Activated naive CD8-positive, alpha-beta T cell (primary cell): ENCODE data around the gene DHRS3.

Source experiments
- H3K27ac Mint-ChIP-seq: one replicate; pipeline ENCODE4 v1.8.0; 2021; ENCODE audit warnings: mixed read lengths
- H3K27me3 Mint-ChIP-seq: one replicate; pipeline ENCODE4 v1.8.0; 2021; ENCODE audit warnings: mixed read lengths
- H3K36me3 Mint-ChIP-seq: one replicate; pipeline ENCODE4 v1.8.0; 2021; ENCODE audit warnings: mixed read lengths
- H3K4me1 Mint-ChIP-seq: one replicate; pipeline ENCODE4 v1.8.0; 2021; ENCODE audit warnings: low read depth, mixed read lengths
- H3K4me3 Mint-ChIP-seq: one replicate; pipeline ENCODE4 v1.8.0; 2021; ENCODE audit warnings: mild to moderate bottlenecking, mixed read lengths
- H3K9me3 Mint-ChIP-seq: one replicate; pipeline ENCODE4 v1.8.0; 2021; ENCODE audit warnings: low read depth, mixed read lengths

DHRS3 gene

DNA sequence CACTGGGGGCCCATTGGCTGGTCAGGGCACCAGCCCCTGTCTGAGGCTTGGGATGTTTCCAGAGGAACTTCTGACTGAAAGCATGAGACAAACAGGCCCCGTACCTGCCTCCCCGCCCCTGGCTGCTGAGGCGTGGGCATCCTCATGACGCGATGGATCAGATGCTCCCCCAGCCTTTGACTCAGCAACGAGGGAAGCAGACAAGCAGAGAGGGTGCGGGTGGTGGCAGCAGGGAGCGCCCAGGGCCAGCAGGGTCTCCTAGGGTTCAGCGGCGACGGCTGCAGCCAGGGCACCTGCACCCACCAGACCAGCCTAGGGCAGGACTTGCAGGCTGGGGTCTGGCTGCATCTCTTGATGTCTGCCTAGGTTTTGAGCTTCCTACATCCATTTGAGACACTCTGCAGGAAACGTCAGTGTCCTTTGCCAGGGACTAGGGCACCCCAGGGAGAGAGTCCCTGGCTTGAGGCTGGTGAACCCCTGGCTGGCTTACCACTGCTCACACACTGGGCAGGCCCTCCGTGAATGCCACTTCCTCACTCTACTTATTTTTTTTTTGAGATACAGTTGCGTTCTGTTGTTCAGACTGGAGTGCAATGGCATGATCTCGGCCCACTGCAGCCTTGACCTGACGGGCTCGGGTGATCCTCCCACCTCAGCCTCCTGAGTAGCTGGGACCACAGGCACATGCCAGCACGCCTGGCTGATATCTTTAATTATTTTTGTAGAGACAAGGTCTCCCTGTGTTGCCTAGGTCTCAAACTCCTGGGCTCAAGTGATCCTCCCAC lies 63.3 kb downstream of the DHRS3 start:
- Mint-ChIP-seq H3K4me3 (no peak overlapping the region), H3K4me1 (peaks cover 5% of the 10 kb centered on the region), H3K27me3 (no peaks in the 10 kb centered on the region), H3K9me3 (no peaks in the 10 kb centered on the region), H3K36me3 (no peaks in the 10 kb centered on the region), H3K27ac (no peak overlapping the region)

DNA sequence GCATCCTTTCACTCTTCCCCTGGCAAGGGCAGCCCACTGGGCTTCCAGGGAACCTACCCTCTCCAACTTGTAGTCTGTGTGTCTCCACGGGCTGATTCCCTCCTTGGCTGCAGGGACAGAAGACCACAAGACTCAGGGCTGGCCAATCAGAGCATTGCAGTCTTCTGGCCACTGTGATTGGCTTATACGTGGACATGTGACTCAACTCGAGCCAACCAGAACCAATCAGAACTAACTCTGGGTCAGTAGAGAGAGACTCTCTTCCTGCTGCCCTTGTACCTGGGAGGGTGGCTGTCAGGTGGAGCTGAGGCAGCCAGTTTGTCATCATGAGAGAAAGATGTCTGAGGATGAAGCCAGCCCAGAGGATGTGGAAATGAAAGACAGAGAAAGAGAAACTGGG lies 64.0 kb downstream of the DHRS3 start:
- Mint-ChIP-seq H3K4me3 (no peak overlapping the region), H3K27ac (no peak overlapping the region), H3K36me3 (no peaks in the 10 kb centered on the region)

GRCh38 chr1:12552951-12553921 lies 64.8 kb downstream of the DHRS3 start:
- Mint-ChIP-seq H3K4me1 (peaks cover 5% of the 10 kb centered on the region), H3K9me3 (no peaks in the 10 kb centered on the region), H3K27me3 (no peaks in the 10 kb centered on the region), H3K36me3 (no peaks in the 10 kb centered on the region), H3K27ac (no peak overlapping the region), H3K4me3 (no peak overlapping the region)

More for the DNA sequence above, 64.0 kb downstream of the DHRS3 start:
- no peaks in the 10 kb centered on the region for H3K9me3 Mint-ChIP-seq
- peaks cover 5% of the 10 kb centered on the region for H3K4me1 Mint-ChIP-seq
- H3K27me3 Mint-ChIP-seq, result no peaks in the 10 kb centered on the region

- no peaks in the 10 kb centered on the region for H3K27me3 Mint-ChIP-seq
- H3K36me3 Mint-ChIP-seq, result no peaks in the 10 kb centered on the region
- H3K4me3 Mint-ChIP-seq, result no peak overlapping the region
- H3K27ac Mint-ChIP-seq, result no peak overlapping the region
- H3K4me1 Mint-ChIP-seq, result peaks cover 5% of the 10 kb centered on the region
- H3K9me3 Mint-ChIP-seq, result no peaks in the 10 kb centered on the region
These were observed 65.7 kb downstream of the DHRS3 start for GRCh38 chr1:12552111-12552888.

- Mint-ChIP-seq H3K4me1 (peaks cover 3% of the 10 kb centered on the region), H3K4me3 (no peak overlapping the region), H3K27me3 (no peaks in the 10 kb centered on the region), H3K36me3 (no peaks in the 10 kb centered on the region), H3K9me3 (no peaks in the 10 kb centered on the region), H3K27ac (no peak overlapping the region)
These were observed 66.4 kb downstream of the DHRS3 start for GRCh38 chr1:12551584-12551983.

- Mint-ChIP-seq H3K4me1 (peaks cover 3% of the 10 kb centered on the region), H3K27ac (no peak overlapping the region), H3K9me3 (no peaks in the 10 kb centered on the region), H3K4me3 (no peak overlapping the region), H3K36me3 (no peaks in the 10 kb centered on the region), H3K27me3 (no peaks in the 10 kb centered on the region)
These were observed 68.3 kb downstream of the DHRS3 start for GRCh38 chr1:12549460-12550349.

GRCh38 chr1:12548973-12549459 lies 69.0 kb downstream of the DHRS3 start:
- H3K9me3 Mint-ChIP-seq, result no peaks in the 10 kb centered on the region
- no peaks in the 10 kb centered on the region for H3K36me3 Mint-ChIP-seq
- H3K4me3 Mint-ChIP-seq, result no peak overlapping the region
- H3K27ac Mint-ChIP-seq, result no peak overlapping the region
- H3K4me1 Mint-ChIP-seq, result peaks cover 5% of the 10 kb centered on the region
- H3K27me3 Mint-ChIP-seq, result no peaks in the 10 kb centered on the region

DNA sequence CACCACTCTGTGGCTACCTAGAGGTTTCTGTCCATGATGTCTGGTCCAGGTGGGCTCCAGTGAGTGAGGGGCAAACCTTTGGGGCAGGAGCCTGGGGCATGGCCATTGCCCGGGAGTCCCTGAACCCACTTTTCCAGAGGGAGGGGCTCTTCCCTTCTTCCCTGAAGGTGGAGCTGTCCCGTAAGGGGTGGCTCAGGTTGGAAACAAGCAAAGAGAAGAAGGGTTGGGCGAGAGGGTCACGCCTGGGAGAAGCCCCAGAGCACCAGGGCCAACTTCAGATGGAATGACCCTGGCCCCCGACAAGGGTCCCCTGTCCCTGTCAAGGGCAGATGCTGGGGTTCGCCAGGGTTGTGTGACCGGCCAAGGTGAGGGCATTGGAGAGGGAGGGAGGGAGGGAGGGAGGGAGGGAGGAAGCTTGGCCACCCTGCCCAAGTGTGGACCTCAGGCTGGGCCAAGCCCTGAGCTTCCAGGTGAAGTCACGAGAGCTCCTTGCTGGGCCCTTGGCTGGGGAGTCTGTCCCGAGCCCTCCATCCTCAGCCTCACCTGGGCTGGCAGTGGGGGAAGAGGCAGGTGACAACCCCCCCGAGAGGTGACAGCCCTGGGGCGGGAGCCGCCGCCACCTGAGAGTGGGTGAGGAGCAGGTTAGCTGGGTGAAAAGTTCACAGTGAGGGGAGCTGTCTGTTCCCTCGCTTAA lies 69.6 kb downstream of the DHRS3 start:
- no peak overlapping the region for H3K27ac Mint-ChIP-seq
- no peaks in the 10 kb centered on the region for H3K36me3 Mint-ChIP-seq
- no peaks in the 10 kb centered on the region for H3K9me3 Mint-ChIP-seq
- H3K4me3 Mint-ChIP-seq, result no peak overlapping the region
- no peaks in the 10 kb centered on the region for H3K27me3 Mint-ChIP-seq
- H3K4me1 Mint-ChIP-seq, result peaks cover 5% of the 10 kb centered on the region

- no peaks in the 10 kb centered on the region for H3K27me3 Mint-ChIP-seq
- H3K27ac Mint-ChIP-seq, result no peak overlapping the region
- peaks cover 5% of the 10 kb centered on the region for H3K4me1 Mint-ChIP-seq
- no peak overlapping the region for H3K4me3 Mint-ChIP-seq
- H3K9me3 Mint-ChIP-seq, result no peaks in the 10 kb centered on the region
- no peaks in the 10 kb centered on the region for H3K36me3 Mint-ChIP-seq
These were observed 70.3 kb downstream of the DHRS3 start for GRCh38 chr1:12547586-12548225.

- H3K4me3 Mint-ChIP-seq, result no peak overlapping the region
- no peaks in the 10 kb centered on the region for H3K27me3 Mint-ChIP-seq
- H3K4me1 Mint-ChIP-seq, result peaks cover 5% of the 10 kb centered on the region
- H3K9me3 Mint-ChIP-seq, result no peaks in the 10 kb centered on the region
- H3K27ac Mint-ChIP-seq, result no peak overlapping the region
- H3K36me3 Mint-ChIP-seq, result no peaks in the 10 kb centered on the region
These were observed 71.0 kb downstream of the DHRS3 start for GRCh38 chr1:12546771-12547585.

DNA sequence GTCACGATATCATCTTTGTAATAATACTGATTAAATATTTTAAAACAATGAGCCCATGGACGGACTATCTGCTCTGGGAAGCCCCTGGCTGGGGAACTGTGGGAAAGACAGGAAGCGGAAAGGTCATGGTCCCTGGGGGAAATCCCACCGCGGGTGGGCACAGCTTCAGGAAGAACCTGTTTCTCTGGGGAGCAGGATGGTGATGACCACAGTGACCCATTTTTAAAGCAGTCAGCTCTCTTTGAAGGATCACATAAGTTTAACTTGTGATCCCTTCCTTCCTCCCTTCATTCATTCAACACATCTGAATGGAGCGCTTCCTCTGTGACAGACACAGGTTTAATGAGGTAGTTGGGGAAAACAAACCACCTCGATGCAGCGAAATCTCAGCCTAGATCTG lies 73.0 kb downstream of the DHRS3 start:
- H3K4me1 Mint-ChIP-seq, result peaks cover 5% of the 10 kb centered on the region
- H3K9me3 Mint-ChIP-seq, result no peaks in the 10 kb centered on the region
- H3K27me3 Mint-ChIP-seq, result no peaks in the 10 kb centered on the region
- no peak overlapping the region for H3K4me3 Mint-ChIP-seq
- no peak overlapping the region for H3K27ac Mint-ChIP-seq
- no peaks in the 10 kb centered on the region for H3K36me3 Mint-ChIP-seq

DNA sequence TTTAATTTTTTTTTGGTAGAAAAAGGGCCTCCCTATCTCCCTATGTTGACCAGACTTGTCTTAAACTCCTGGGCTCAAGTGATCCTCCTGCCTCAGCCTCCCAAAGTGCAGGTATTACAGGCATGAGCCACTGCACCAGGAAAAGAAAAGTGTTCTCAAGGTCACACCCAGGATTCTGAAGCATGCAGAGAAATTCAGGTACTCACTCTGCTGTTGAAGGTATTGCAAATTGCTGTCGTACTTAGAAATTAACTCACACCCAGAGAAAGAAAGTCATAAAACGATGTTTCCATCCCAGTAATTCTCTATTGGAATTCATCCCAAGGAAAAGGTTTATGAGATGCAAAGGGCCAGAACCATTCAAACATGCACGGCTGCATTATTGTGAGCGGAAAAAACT lies 73.7 kb downstream of the DHRS3 start:
- H3K27me3 Mint-ChIP-seq, result no peaks in the 10 kb centered on the region
- no peak overlapping the region for H3K27ac Mint-ChIP-seq
- no peak overlapping the region for H3K4me3 Mint-ChIP-seq
- H3K9me3 Mint-ChIP-seq, result no peaks in the 10 kb centered on the region
- no peaks in the 10 kb centered on the region for H3K36me3 Mint-ChIP-seq
- peaks cover 5% of the 10 kb centered on the region for H3K4me1 Mint-ChIP-seq
